Mucosa of gallbladder (tissue), 1 donor: ENCODE data around the gene NHLRC3. TPM values are rescaled to one million over a fixed set of nuclear protein-coding genes. Genes with fewer than 3 reads are reported as not detected.
"Not testable (repeated sequence)": the region's sequence is repeated elsewhere in the genome, so short reads cannot be mapped to it uniquely, and the experiment has no call there.

Source experiments
- DNase-seq: peaks from one replicate; pipeline ENCODE4 v3.0.0-alpha.2; 2020; ENCODE audit warnings: low spot score
- total RNA-seq: library from RNA; stranded (reverse); gene quantifications from one replicate; pipeline ENCODE4 v1.2.1, GENCODE V29; 2021
- donor health status: DM: no; HTN: no; CAD: no.

Gene NHLRC3
- 27.4 TPM for total RNA-seq

- DNase-seq, result peak; percentile 96
Observed at GRCh38 chr13:39037880-39038568, at the start of gene NHLRC3, which contains the start of gene PROSER1. Gene NHLRC3, plus strand, starts transcription at chr13:39038456. Its CDS starts 184 bp downstream, at chr13:39038640. Gene PROSER1, minus strand, starts transcription at chr13:39038089. Its CDS starts 847 bp downstream, at chr13:39037242.

- DNase-seq, result no peak
Observed at GRCh38 chr13:38990693-38991092, 47.6 kb upstream of the NHLRC3 start, which contains the start of gene STOML3. Gene STOML3, minus strand, starts transcription at chr13:38990831. Its CDS starts 110 bp downstream, at chr13:38990721.

GRCh38 chr13:38993381-38993780, 44.9 kb upstream of the NHLRC3 start:
- DNase-seq, result no peak

DNA sequence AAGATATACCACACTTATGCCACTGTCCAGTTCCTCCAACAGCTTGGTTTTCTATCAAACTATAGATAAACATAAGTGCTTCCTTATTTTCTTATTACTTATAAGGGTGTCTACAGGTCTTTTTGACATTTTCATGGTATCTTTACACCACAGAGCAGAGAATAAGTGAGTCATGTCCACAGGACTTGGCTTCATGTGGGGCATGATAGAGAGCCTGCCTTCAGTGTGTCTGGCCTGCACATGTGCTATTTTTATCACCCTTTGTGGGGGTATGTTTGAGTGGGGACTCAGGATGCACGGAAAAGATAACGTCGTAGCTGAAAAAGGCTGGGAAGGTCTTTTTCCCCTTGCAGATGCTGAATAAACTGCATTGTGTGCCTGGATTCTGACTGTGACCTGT, 39.5 kb upstream of the NHLRC3 start:
- DNase-seq, result no peak

GRCh38 chr13:39006371-39007111, 31.7 kb upstream of the NHLRC3 start:
- not testable (repeated sequence) for DNase-seq

GRCh38 chr13:39012608-39013007, 25.6 kb upstream of the NHLRC3 start:
- no peak for DNase-seq

GRCh38 chr13:39013462-39013861, 24.8 kb upstream of the NHLRC3 start:
- no peak for DNase-seq

- DNase-seq, result no peak
Observed at GRCh38 chr13:39016087-39016486, 22.2 kb upstream of the NHLRC3 start.

GRCh38 chr13:39016787-39017186, 21.5 kb upstream of the NHLRC3 start:
- no peak for DNase-seq

DNA sequence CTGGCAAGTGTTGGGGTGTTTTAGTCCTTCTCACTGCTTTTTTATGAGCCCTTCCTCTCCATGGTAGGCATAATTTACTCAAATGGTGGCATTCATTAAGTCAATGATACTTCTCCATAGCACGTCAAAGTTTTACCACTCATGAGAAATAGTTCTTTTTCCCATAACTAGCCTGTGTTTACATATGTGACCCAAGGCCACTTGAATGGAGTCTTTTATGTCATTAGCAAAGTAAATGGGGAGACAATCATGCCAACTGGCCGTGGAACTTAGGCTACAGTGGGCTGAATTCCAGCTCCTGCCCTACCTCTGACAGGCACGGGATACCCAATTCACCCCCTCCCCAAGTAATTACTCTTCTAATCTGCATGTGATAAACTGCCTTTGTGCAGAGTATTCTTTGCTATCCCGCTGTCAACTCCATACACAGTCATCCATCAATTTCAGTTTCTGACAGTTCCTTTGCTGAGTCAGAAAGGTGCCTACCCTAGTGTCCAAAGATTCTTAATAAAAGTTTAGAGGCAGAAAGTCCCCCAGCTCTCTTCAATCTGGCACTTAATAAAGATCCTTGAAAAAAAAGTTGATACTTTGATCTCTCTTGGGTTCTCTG, 17.3 kb upstream of the NHLRC3 start:
- DNase-seq, result no peak

- no peak for DNase-seq
Observed at GRCh38 chr13:39023316-39023715, 14.9 kb upstream of the NHLRC3 start.

DNA sequence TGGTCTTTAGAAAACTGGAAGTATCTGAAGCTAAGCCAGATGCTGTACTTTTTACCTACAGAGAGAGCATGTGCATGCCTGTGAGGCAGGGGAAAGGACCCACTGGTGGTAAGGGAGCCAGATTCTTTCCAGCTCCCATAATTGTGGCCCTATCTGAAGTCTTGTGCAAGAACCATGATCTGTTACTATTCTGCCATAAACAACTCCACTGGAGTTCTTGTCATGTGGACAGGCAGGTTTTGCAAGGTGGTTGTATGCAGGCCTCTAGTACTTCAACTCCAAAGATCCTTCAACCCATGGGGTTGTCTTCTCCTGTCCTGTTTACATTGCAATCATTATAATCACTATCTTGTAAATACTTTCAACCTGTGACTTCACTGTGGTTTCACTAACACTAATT, 14.5 kb upstream of the NHLRC3 start:
- no peak for DNase-seq

DNA sequence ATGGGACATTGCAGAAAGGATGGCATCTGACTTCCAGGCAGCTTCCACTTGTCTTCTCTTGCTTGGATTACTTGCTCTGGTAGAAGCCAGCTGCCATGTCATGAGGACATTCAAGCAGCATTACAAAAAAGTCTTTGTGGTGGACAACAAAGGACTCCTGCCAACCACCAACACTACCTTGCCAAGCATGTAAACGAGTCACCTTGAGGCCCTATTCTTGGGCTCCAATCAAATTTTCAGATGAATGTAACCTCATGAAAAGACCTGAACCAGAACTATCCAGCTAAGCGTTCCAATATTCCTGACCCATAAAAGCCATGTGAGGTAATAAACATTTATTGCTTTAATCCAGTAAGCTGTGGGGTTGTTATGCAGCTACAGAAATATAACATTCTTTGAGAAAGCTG, 12.8 kb upstream of the NHLRC3 start:
- no peak for DNase-seq

DNA sequence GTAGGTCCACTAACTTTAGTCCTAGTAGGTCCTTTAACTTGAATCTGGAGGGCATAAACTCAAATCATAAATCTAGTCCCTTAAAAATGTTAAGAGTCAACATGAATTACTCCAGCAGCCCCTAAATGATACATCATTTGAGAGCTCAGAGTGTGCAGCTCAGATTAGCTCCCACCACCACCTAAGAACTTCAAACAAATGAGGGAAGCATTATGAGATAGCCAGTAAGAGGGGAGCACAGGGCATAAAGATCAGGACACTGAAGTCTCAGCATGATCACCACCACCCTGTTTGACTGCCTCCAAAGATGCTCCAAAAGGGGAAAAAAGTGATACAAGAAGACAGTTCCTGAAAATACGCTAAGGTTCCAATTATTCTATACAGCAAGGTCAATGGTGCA, 6.1 kb upstream of the NHLRC3 start:
- no peak for DNase-seq

- DNase-seq, result no peak
Observed at GRCh38 chr13:39034085-39034484, 4.2 kb upstream of the NHLRC3 start.

DNA sequence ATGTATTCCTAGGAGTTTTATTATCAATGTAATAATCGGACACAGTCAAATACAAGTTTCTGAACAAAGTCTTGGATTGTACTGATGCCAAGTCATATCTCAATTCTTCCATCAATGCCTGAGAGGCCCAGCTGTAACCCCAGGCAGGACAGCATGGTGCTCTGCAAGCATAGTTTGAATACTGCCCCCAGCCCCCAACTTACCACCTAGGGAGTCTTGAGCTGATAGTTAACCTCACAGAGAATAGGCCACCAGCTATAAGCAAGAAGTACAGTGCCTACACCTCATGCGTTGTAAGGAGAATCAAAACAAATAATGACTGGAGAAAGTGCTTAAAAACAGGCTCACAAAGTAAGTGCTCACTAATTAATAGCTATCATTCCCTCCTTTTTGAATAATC, 3.1 kb upstream of the NHLRC3 start:
- no peak for DNase-seq

DNA sequence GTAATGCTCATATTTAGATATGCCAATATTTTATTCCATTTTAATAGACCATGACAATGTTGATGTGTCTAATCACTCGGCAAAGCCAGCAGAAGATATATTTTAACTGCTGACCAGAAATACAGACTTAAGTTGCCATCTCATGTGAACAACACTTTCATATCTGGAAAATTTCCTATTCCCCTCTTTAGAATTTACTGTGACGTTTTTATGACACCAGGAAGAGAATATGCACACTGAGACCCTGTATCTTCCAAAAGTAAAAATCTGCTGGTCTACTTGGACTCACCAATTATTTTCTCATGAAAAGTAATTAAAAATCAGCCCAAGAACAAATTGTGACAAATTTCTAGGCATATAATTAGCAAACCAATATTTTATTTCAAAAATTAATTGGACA, 2.5 kb upstream of the NHLRC3 start:
- DNase-seq, result no peak

- no peak for DNase-seq
Observed at GRCh38 chr13:39036212-39036611, 2.0 kb upstream of the NHLRC3 start.

GRCh38 chr13:39037410-39037879, 811 bp upstream of the NHLRC3 start:
- no peak for DNase-seq

DNA sequence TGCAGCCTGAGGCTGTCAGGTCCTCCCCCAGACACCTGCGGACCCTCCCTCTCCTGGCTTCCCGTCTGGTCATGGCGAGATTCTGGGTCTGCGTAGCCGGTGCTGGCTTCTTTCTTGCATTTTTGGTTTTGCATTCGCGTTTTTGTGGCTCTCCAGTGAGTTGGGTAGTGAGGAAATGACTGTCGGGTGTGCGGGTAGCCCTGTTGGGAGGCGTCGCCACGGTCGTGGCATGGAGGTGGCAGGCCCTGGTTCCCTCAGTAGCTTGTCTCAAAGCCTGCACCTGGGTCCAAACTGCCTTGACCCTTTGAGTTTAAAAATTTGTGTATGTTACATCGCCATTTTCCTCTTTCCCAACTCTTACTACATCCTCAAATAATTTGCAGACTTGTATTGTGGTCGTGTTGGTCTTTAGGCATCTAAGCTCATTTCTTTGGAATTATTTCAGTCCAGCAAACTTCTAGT, 344 bp downstream of the NHLRC3 start:
- DNase-seq, result peak; percentile 16

DNA sequence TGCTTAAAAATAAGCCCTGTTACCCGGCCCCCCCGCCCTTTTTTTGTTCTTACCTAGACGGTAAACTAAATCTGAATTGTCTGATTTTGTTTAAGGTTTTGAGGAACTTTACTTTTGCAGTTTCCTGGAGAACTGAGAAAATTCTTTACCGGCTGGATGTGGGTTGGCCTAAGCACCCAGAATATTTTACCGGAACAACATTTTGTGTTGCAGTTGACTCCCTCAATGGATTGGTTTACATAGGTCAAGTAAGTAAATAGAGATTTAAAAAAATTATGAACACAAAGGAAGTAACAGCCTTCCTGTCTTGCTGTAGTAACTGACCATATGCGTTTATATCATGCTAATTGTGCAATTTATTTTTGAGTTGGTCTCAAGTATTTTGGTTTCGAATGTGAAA, 785 bp downstream of the NHLRC3 start:
- no peak for DNase-seq

- no peak for DNase-seq
Observed at GRCh38 chr13:39040206-39040605, 1.9 kb downstream of the NHLRC3 start.

GRCh38 chr13:39044536-39044935, 6.3 kb downstream of the NHLRC3 start:
- no peak for DNase-seq
